ENCODE results near the gene RDX. TPM values are rescaled to one million over a fixed set of nuclear protein-coding genes. Genes with fewer than 3 reads are reported as not detected.

RDX gene
- total and polyA plus RNA-seq, 2 of the 8 experiments (the other 6 are each of a cell fraction or from before 2014, with no cell fraction given): 27.4 to 100 TPM

- Histone ChIP-seq H3K27me3 (replicated peaks in 1 of 4; ENCODE audit: control insufficient read depth in 3 of 4, extremely low read depth in 1 of 4, insufficient read depth in 3 of 4, low read length in 3 of 4) (no peaks in the 10 kb centered on the region), H3K18ac (ENCODE audit: extremely low read depth, low read length) (no peak overlapping the region), H3K9me3 (ENCODE audit: insufficient read depth in 2 of 2, low read depth in 1 of 2, low read length in 1 of 2) (no peaks in the 10 kb centered on the region), H3K79me1 (ENCODE audit: low read depth, low read length) (no peaks in the 10 kb centered on the region), H4K8ac (ENCODE audit: extremely low read depth, insufficient read depth, low read length) (no peak overlapping the region), H2BK5ac (ENCODE audit: low read depth, low read length) (no peak overlapping the region), H4K5ac (ENCODE audit: insufficient read length, low read depth, low read length) (no peak overlapping the region), H3K56ac (replicated peaks; ENCODE audit: insufficient read length, low read depth, low read length) (no peak overlapping the region), H3K79me2 (ENCODE audit: control insufficient read depth in 1 of 2, insufficient read depth in 2 of 2, low read length in 2 of 2) (no peaks in the 10 kb centered on the region), H2AFZ (ENCODE audit: low read length) (no peak overlapping the region), H3K4me1 (replicated peaks in 1 of 4; ENCODE audit: control insufficient read depth in 3 of 4, insufficient read depth in 4 of 4, low read length in 3 of 4) (peaks cover 0 to 10% (median 9%) of the 10 kb centered on the region in 4 experiments), H2BK120ac (replicated peaks; ENCODE audit: low read depth, low read length) (no peak overlapping the region), H3K27ac (ENCODE audit: low read depth, low read length) (no peak overlapping the region), H2BK12ac (ENCODE audit: low read depth, low read length) (no peak overlapping the region), H4K20me1 (replicated peaks in 1 of 2; ENCODE audit: control insufficient read depth in 1 of 2, insufficient read depth in 2 of 2, low read length in 2 of 2) (no peaks in the 10 kb centered on the region), H3K9ac (replicated peaks in 1 of 4; ENCODE audit: extremely low read depth in 1 of 4, low read depth in 3 of 4, low read length in 3 of 4) (no peak overlapping the region), H3K23me2 (ENCODE audit: low read depth, low read length) (no peaks in the 10 kb centered on the region), H2AK5ac (ENCODE audit: low read depth, low read length) (no peak overlapping the region), H3K23ac (ENCODE audit: insufficient read length) (no peak overlapping the region), H3K36me3 (ENCODE audit: control insufficient read depth in 2 of 4, insufficient read depth in 4 of 4, low read length in 3 of 4) (no peaks in the 10 kb centered on the region), H2BK15ac (ENCODE audit: low read length) (no peak overlapping the region), H3K4me3 (ENCODE audit: extremely low read depth in 1 of 4, insufficient read depth in 2 of 4, low read depth in 3 of 4, low read length in 4 of 4) (no peak overlapping the region), H2BK20ac (ENCODE audit: low read length) (no peak overlapping the region), H4K91ac (replicated peaks; ENCODE audit: insufficient read length, low read length) (no peak overlapping the region), H3K4ac (replicated peaks; ENCODE audit: insufficient read length, low read depth, low read length) (no peak overlapping the region), H3K14ac (ENCODE audit: insufficient read length) (no peak overlapping the region), H3K4me2 (ENCODE audit: insufficient read depth in 1 of 2, low read depth in 2 of 2, low read length in 2 of 2) (no peak overlapping the region)
- ChIA-PET CTCF (ENCODE audit: partially characterized antibody) (interaction anchor here (7.1 kb wide), 1 partner anchor 11 kb away, joined by 46 read pairs; no protein-coding TSS in a partner anchor), POLR2A (ENCODE audit: partially characterized antibody) (interaction anchor here (1.0 kb wide), 1 partner anchor 9 kb away, joined by 3 read pairs; no protein-coding TSS in a partner anchor)
- DNase-seq (ENCODE audit: low read depth in 1 of 2, low spot score in 2 of 2) (no peak), FAIRE-seq (no peak)
- 81% methylated on average over 4 of the region's 4 CpGs; no CpG with 5 or more reads in 1 of the 2 experiments for WGBS, 2 experiments (ENCODE audit: extremely low coverage in 1 of 2, insufficient coverage in 1 of 2, insufficient read length in 1 of 2, insufficient replicate concordance in 2 of 2, low coverage in 1 of 2, low lambda C conversion rate in 2 of 2, missing lambda C conversion rate in 1 of 2)
- TF ChIP-seq EP300 (IDR thresholded peaks at IDR 0.05; ENCODE audit: borderline replicate concordance in 1 of 2, low read depth in 2 of 2, low read length in 2 of 2): no peak
- no peak for TF ChIP-seq POLR2A (IDR thresholded peaks at IDR 0.05; ENCODE audit: control extremely low read depth in 1 of 2, low read depth in 2 of 2, low read length in 2 of 2)
- no peak for TF ChIP-seq NANOG (IDR thresholded peaks at IDR 0.05; ENCODE audit: insufficient read depth, low read depth, low read length, poor library complexity, severe bottlenecking)
- no peak for TF ChIP-seq SUZ12 (IDR thresholded peaks at IDR 0.05; ENCODE audit: low read length)
- no peak for TF ChIP-seq SIN3A (conservative IDR thresholded peaks at IDR 0.05 in 1 of 2, IDR thresholded peaks at IDR 0.05 in 1 of 2; ENCODE audit: low read depth in 1 of 2, low read length in 2 of 2)
- no peak for TF ChIP-seq ATF3 (IDR thresholded peaks at IDR 0.05; ENCODE audit: insufficient read depth, low read depth, low read length)
- no peak for TF ChIP-seq BRCA1 (IDR thresholded peaks at IDR 0.05; ENCODE audit: low read depth, low read length)
- TF ChIP-seq ZNF274 (IDR thresholded peaks at IDR 0.05; ENCODE audit: borderline replicate concordance, extremely low read depth, low read length): no peak
- no peak for TF ChIP-seq RXRA (IDR thresholded peaks at IDR 0.05; ENCODE audit: insufficient read depth, low read depth, low read length)
- TF ChIP-seq TAF7 (optimal IDR thresholded peaks at IDR 0.05; ENCODE audit: borderline replicate concordance, low read depth, low read length): no peak
- TF ChIP-seq TBP (IDR thresholded peaks at IDR 0.05; ENCODE audit: low read depth, low read length): no peak
- TF ChIP-seq JUND (IDR thresholded peaks at IDR 0.05; ENCODE audit: low read length): no peak
- no peak for TF ChIP-seq HDAC6 (IDR thresholded peaks at IDR 0.05; ENCODE audit: low read depth, low read length)
- no peak for TF ChIP-seq CBX8 (IDR thresholded peaks at IDR 0.05; ENCODE audit: borderline replicate concordance, low read depth, low read length)
Observed at GRCh38 chr11:110186867-110187266, 109.5 kb downstream of the RDX start.

All from H1 (cell line).